HepG2 (cell line): ENCODE results near the gene HEXIM1. TPM values are rescaled to one million over a fixed set of nuclear protein-coding genes. Genes with fewer than 3 reads are reported as not detected.

ENCODE experiments used
- ATF2 ChIP-seq: sonication (generic); formaldehyde crosslinking; IDR thresholded peaks from 2 replicates; pipeline ENCODE4 v1.4.0; 2020; ENCODE audit warnings: missing genetic modification reagents
- ATRX ChIP-seq: sonication (generic); formaldehyde crosslinking; IDR thresholded peaks from 2 replicates; pipeline ENCODE4 v1.4.0; 2020; ENCODE audit warnings: missing genetic modification reagents, borderline replicate concordance
- CHD4 ChIP-seq: fragments of 200-600 bp; sonication (generic); IDR thresholded peaks from 2 replicates; pipeline ENCODE4 v1.7.0; 2017; ENCODE audit warnings: mild to moderate bottlenecking, low read length, borderline replicate concordance
- EP300 ChIP-seq, 3 experiments: sonication (generic) in 1 of 3; formaldehyde crosslinking in 1 of 3; IDR thresholded peaks; 2 replicates each; pipeline versions ENCODE4 v1.5.1 to v1.6.1; 2011 to 2020; ENCODE audit warnings: low read depth in 2 of 3, low read length in 2 of 3, borderline replicate concordance in 1 of 3, improper control_type of control experiment in 1 of 3, mild to moderate bottlenecking in 1 of 3, missing genetic modification reagents in 1 of 3, moderate library complexity in 1 of 3
- ETV6 ChIP-seq: sonication (generic); formaldehyde crosslinking; conservative IDR thresholded peaks from 2 replicates; pipeline ENCODE4 v1.4.0; 2020; ENCODE audit warnings: missing genetic modification reagents
- EZH2 ChIP-seq: conservative IDR thresholded peaks from 2 replicates; pipeline ENCODE4 v1.6.1; 2012; ENCODE audit warnings: mild to moderate bottlenecking, low read depth, low read length, moderate library complexity
- HCFC1 ChIP-seq: fragments of 150-350 bp; IDR thresholded peaks from 2 replicates; pipeline ENCODE4 v1.6.1; 2014; ENCODE audit warnings: low read depth, low read length
- SCMH1 ChIP-seq: sonication (generic); formaldehyde crosslinking; IDR thresholded peaks from 2 replicates; pipeline ENCODE4 v1.9.0; 2021; ENCODE audit warnings: missing genetic modification reagents, mild to moderate bottlenecking, borderline replicate concordance
- TAF1 ChIP-seq: sonication (generic); formaldehyde crosslinking; IDR thresholded peaks from 2 replicates; pipeline ENCODE4 v1.4.0; 2020; ENCODE audit warnings: missing genetic modification reagents
- TEAD3 ChIP-seq: optimal IDR thresholded peaks from 2 replicates; pipeline ENCODE3; 2016; ENCODE audit warnings: borderline replicate concordance
- ZBTB44 ChIP-seq: sonication (generic); formaldehyde crosslinking; IDR thresholded peaks from 2 replicates; pipeline ENCODE4 v1.4.0; 2020; ENCODE audit warnings: missing genetic modification reagents
- ZNF530 ChIP-seq: sonication (generic); formaldehyde crosslinking; IDR thresholded peaks from 2 replicates; pipeline ENCODE4 v1.5.0; 2020; ENCODE audit warnings: low read depth, mild to moderate bottlenecking, missing genetic modification reagents
- ZNF589 ChIP-seq: sonication (generic); formaldehyde crosslinking; conservative IDR thresholded peaks from 2 replicates; pipeline ENCODE4 v1.8.0; 2022; ENCODE audit warnings: mild to moderate bottlenecking, moderate library complexity, missing genetic modification reagents
- ZNF614 ChIP-seq: IDR thresholded peaks from 2 replicates; pipeline ENCODE4 v1.6.1; 2018; ENCODE audit warnings: missing biosample characterization, missing genetic modification reagents, inconsistent platforms, borderline replicate concordance
- ZNF792 ChIP-seq: IDR thresholded peaks from 2 replicates; pipeline ENCODE4 v1.6.1; 2016
- ZNF816 ChIP-seq: sonication (generic); formaldehyde crosslinking; IDR thresholded peaks from 2 replicates; pipeline ENCODE4 v1.8.0; 2022; ENCODE audit warnings: missing genetic modification reagents, mild to moderate bottlenecking, borderline replicate concordance
- ZNF891 ChIP-seq: sonication (generic); formaldehyde crosslinking; IDR thresholded peaks from 2 replicates; pipeline ENCODE4 v1.5.0; 2020; ENCODE audit warnings: mild to moderate bottlenecking, missing genetic modification reagents
- ZSCAN20 ChIP-seq: sonication (generic); formaldehyde crosslinking; IDR thresholded peaks from 2 replicates; pipeline ENCODE4 v1.4.0; 2020; ENCODE audit warnings: missing genetic modification reagents, mild to moderate bottlenecking, borderline replicate concordance
- ZSCAN9 ChIP-seq: IDR thresholded peaks from 2 replicates; pipeline ENCODE4 v1.6.1; 2016; ENCODE audit warnings: borderline replicate concordance
- polyA plus RNA-seq, 8 experiments: library from polyadenylated mRNA; depleted of rRNA in 3 of 8; stranded (reverse) in 7 of 8; unstranded in 1 of 8; fragments of >200 nt; fragmentation: Illumina TruSeq in 4 of 8; extraction: Trizol in 4 of 8; gene quantifications; 2 replicates each; pipeline versions ENCODE4 v1.2.1 to v1.2.3, GENCODE V29; 2011 to 2016; ENCODE audit warnings: low read depth in 4 of 8, missing spikeins in 1 of 8, mixed read lengths in 1 of 8; ENCODE audit not compliant: insufficient read depth in 1 of 8
- total RNA-seq, 5 experiments: library from RNA; depleted of rRNA; stranded (reverse); fragments of >200 nt; fragmentation: Illumina TruSeq; extraction: Trizol; gene quantifications; 2 replicates each; pipeline ENCODE4 v1.2.3, GENCODE V29; 2016; ENCODE audit warnings: low read depth in 1 of 5
- TF ChIP-seq, protein P1 (sequence below): IDR thresholded peaks from 2 replicates; pipeline ENCODE4 v1.6.1; 2016; ENCODE audit warnings: missing compliant biosample characterization, missing genetic modification reagents, borderline replicate concordance
- TF ChIP-seq, protein P2 (sequence below): sonication (generic); formaldehyde crosslinking; IDR thresholded peaks from 2 replicates; pipeline ENCODE4 v1.4.0; 2020; ENCODE audit warnings: missing genetic modification reagents, borderline replicate concordance

Gene HEXIM1
- total and polyA plus RNA-seq, 2 of the 13 experiments (the other 11 are each of a cell fraction or from before 2014, with no cell fraction given): 10.5 to 16.6 TPM

- TF ChIP-seq TAF1 (peak; percentile 57), ZSCAN20 (CRISPR knock-in tag) (0 out of 2 replicates have a peak, but pooled peaks have one; percentile 67), HCFC1 (no peak), ZNF614 (CRISPR knock-in tag) (no peak), TEAD3 (CRISPR knock-in tag) (peak; percentile 85), ZNF792 (CRISPR knock-in tag) (peak; percentile 74), ATF2 (CRISPR knock-in tag) (peak; percentile 53), ATRX (CRISPR knock-in tag) (no peak), ZBTB44 (CRISPR knock-in tag) (no peak), EP300 (IDR thresholded peaks at IDR 0.05; ENCODE audit: low read depth in 2 of 2, low read length in 2 of 2) (peak; percentile 22 to 59; a peak in 2 of 4 replicates), EP300 (CRISPR knock-in tag; IDR thresholded peaks at IDR 0.05; ENCODE audit: borderline replicate concordance) (0 out of 2 replicates have a peak, but pooled peaks have one; percentile 24), SCMH1 (CRISPR knock-in tag) (no peak), ZNF530 (no peak), ZSCAN9 (CRISPR knock-in tag) (peak; percentile 72), ZNF589 (CRISPR knock-in tag) (no peak), EZH2 (no peak), ZNF816 (CRISPR knock-in tag) (0 out of 2 replicates have a peak, but pooled peaks have one; percentile 79), ETV6 (CRISPR knock-in tag) (peak; percentile 48; the same call in 1 of the 2 replicates), CHD4 (peak; percentile 91), ZNF891 (CRISPR knock-in tag) (no peak)
- TF ChIP-seq, protein P1, sequence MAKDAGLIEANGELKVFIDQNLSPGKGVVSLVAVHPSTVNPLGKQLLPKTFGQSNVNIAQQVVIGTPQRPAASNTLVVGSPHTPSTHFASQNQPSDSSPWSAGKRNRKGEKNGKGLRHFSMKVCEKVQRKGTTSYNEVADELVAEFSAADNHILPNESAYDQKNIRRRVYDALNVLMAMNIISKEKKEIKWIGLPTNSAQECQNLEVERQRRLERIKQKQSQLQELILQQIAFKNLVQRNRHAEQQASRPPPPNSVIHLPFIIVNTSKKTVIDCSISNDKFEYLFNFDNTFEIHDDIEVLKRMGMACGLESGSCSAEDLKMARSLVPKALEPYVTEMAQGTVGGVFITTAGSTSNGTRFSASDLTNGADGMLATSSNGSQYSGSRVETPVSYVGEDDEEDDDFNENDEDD (CRISPR knock-in tag): 0 out of 2 replicates have a peak, but pooled peaks have one; percentile 43
- TF ChIP-seq, protein P2, sequence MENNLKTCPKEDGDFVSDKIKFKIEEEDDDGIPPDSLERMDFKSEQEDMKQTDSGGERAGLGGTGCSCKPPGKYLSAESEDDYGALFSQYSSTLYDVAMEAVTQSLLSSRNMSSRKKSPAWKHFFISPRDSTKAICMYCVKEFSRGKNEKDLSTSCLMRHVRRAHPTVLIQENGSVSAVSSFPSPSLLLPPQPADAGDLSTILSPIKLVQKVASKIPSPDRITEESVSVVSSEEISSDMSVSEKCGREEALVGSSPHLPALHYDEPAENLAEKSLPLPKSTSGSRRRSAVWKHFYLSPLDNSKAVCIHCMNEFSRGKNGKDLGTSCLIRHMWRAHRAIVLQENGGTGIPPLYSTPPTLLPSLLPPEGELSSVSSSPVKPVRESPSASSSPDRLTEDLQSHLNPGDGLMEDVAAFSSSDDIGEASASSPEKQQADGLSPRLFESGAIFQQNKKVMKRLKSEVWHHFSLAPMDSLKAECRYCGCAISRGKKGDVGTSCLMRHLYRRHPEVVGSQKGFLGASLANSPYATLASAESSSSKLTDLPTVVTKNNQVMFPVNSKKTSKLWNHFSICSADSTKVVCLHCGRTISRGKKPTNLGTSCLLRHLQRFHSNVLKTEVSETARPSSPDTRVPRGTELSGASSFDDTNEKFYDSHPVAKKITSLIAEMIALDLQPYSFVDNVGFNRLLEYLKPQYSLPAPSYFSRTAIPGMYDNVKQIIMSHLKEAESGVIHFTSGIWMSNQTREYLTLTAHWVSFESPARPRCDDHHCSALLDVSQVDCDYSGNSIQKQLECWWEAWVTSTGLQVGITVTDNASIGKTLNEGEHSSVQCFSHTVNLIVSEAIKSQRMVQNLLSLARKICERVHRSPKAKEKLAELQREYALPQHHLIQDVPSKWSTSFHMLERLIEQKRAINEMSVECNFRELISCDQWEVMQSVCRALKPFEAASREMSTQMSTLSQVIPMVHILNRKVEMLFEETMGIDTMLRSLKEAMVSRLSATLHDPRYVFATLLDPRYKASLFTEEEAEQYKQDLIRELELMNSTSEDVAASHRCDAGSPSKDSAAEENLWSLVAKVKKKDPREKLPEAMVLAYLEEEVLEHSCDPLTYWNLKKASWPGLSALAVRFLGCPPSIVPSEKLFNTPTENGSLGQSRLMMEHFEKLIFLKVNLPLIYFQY: no peak
Measured at GRCh38 chr17:45149037-45149668, 878 bp downstream of the HEXIM1 start (continued).
